NOMO-1 treated with DMSO at 0.1 percent for 48 hours (cell line): ENCODE data around the gene ATF6B.
"Not testable (repeated sequence)": the region's sequence is repeated elsewhere in the genome, so short reads cannot be mapped to it uniquely, and the experiment has no call there.

Experiments used
- DNase-seq: peaks from one replicate; lab custom pipeline; 2025; ENCODE audit not compliant: unreplicated experiment; lab: John Stamatoyannopoulos, UW

Gene ATF6B

GRCh38 chr6:32083812-32084768 lies 44.0 kb downstream of the ATF6B start:
- DNase-seq = no peak

DNA sequence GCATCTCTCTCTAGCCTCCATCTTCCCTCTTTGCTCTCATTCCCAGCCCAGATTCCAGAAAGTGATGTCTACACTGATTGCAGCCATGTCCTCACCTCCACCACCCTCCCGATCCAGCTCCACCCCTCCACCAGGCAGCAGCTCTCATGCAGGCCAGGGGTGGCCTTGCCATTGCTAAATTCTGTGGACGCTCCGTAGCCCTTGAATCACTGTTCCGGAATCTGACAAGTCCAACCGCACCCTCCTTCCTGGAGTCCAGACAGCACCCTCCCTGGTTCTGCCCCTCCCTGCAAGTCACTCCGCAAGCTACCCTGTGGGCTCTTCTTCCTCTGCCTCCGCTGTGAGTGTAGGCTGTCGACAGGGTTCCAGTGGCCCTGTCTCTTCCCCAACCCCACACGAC lies 45.1 kb downstream of the ATF6B start:
- DNase-seq = no peak

DNA sequence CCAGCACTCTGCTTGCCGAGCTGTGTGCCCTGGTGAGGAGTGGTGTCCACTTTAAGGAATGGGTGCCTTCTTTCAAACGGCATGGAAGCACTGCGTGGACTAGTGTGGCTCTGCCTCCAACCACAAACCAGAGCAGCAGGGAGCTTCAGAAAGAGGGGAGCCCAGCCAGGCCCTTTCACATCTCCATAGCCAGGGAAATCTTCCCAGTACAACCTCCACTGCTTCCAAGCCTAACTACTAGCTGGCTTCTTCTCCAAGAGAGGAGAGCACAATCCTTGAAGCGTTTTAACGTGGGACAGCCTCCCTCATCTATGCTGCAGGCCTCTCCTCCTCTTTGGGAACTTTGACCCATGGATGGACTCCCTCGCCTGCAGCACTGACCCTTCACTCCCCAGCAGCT lies 45.6 kb downstream of the ATF6B start:
- DNase-seq = no peak

GRCh38 chr6:32081168-32081990 lies 46.7 kb downstream of the ATF6B start:
- peak; percentile 43 for DNase-seq

DNA sequence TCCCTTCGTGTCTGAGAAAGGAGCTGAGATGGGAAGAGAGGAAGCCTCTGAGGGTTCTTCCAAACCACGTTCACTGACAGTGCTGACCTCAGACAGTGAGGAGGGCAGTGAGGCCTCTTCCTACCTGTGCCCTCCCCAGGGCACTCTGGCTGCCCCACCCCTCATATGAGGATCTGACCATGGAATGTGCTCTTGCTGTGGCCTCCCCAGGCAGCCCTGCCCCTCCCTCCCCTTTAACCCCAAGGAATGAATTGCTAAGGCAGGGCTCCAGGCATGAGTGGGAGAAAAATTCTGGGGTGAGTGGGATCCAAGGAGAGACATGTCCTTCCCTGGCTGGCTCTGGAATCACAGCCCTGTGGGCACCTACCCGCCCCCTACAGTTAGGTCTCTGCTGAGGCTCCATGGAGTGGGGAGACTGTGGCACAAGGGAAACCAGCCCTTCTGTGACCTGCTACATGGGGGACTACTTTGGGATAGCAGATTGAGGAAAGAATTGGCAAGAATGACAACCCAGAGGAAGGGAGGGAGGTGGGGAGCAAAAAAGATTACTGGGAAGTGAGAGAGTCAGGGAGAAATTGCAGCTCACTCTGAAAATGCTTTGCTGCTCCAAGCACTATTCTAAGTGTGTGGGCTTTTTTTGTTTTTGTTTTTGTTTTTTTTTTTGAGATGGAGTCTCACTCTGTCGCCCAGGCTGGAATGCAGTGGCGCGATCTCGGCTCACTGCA lies 48.3 kb downstream of the ATF6B start:
- DNase-seq = no peak

DNA sequence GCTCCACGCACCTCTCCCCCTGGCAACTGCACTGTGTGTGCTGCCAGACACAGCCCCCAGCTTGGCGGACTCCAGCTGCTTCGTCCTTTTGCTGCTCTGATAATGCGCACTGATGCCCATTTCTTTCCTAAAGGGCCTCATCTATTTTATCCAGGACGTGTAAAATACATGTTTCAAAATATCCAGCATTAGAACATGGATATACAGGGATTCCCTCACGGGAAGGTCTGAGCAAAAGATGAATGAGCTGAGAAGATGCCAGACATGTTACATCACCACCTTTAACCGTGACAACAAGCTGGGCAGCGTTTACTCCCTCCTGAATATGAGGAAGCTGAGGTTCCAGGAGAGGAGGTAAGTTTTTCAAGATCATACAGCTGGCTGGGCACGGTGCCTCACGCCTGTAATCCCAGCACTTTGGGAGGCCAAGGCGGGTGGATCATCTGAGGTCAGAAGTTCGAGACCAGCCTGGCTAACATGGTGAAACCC lies 51.7 kb downstream of the ATF6B start:
- DNase-seq = peak; percentile 42

DNA sequence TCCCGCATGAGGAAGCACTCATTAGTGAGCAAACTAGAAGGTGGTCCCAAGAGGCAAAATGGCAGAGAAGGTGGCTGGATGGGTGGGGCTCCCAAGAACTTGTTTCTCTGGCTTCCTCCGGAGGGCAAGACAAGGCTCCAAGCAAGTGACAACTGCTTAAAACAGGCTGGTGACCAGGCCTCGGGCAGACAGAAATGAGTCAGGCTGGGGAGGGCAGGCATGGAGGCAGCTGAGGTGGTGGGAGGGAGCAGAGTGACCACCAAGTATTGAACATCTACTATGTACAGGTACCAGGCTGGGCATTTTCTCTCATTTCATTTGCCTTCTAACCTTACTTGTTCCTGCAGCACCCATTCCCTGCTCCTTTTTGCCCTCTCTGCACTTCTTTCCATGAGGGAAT lies 52.3 kb downstream of the ATF6B start:
- no peak for DNase-seq

GRCh38 chr6:32074996-32075532 lies 53.0 kb downstream of the ATF6B start:
- no peak for DNase-seq

- no peak for DNase-seq
Measured at GRCh38 chr6:32073613-32074012, 54.4 kb downstream of the ATF6B start.

DNA sequence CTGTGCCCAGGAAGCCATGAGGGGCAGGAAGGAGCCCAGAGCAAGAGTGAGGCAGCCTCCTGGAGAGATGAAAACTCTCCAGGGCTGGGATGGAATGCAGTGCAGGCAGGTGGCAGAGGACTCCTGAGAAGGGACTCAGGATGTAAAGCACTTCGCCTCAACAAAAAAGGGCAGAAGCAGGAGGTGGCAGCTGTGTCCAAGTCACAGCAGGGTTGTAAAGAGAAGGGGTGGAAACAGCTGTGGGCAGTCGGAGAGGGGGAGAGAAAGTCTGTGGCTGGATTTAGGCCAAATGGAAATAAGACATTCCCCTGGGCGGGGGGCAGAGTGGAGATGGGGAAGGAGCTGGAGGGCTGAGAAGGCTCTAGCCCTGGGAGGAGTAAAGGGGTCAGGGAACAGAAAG lies 54.9 kb downstream of the ATF6B start:
- DNase-seq = no peak

DNA sequence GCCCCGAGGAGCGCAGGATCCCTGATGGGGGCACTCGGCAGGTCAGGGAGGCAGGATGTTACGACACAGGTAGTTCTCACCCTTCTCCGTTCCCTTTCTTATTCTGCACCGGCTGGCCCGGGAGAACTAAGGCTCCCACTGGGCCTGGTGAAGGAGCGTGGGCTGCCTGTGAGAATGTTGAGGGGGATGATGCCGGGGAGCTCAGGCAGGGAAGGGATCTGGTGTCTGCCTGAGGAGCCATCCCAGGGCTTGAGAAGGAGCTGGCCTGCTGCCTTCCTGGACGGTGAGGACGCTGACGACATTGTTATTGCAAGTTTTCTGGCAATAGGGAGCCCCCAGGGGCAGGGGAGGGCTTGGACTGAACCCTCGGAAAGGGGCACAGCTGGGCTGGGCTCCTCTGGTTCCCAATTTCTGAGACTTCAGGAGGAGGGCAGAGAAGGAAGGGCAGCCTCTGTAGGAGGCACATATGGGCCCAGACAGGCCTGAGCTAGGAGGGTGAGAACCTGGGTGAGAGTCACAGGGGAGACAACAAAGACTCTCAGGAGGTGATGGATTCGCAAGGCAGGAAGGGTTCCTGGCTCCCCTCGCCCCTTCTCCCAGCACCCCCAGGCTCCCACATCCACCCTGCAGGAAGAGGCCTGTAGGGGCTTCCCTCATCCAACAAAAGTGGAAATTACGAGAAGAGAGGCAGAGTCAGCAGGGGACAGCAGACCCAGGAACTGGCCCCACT lies 57.1 kb downstream of the ATF6B start:
- DNase-seq = no peak

DNA sequence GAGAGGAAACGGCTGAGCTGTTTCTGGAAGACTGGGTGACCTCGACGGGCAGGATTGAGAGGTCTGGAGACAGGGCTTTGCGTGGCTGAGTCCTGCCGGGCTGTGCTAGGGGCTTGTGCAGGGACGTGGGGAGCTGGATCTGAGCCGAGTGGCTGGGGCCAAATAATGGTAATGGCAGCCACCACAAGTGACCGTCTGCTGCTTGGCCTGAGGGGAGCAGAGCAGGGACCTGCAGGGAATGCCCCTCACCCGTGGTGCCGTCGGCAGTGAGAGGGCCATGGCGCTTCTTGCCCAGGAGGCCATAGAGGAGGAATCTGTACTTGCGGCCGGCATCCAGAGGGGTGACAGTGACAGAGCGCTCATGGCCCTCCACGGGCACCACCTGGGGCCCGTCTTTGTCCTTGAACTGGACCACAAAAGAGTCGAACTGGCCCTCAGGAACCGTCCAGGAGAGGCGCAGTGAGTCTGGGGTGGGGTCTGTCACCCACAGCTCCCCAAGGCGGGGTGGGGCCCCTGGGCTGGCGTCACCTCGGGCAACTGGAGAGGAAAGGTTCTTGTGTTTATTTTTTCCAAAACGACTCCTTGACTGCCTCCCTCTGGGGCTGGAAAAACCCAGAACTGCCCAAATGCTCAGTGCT lies 58.0 kb downstream of the ATF6B start:
- no peak for DNase-seq

DNA sequence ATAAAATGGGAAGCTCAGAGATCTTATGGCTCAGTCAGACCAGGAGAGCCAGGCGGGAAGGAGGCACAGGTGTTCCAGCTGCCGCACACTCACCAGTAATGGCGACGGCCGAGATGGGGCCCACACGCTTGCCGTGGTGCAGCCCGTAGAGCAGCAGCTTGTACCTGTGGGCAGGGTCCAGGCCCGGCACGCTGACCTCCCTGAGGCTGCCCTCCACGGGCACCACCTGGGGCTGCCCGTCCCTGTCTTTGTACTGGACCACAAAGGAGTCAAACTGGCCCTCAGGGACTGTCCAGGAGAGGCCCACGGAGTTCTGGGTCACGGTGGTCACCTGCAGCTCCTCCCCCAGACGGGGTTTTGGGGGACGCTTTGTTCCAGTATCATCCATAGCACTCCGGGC lies 58.6 kb downstream of the ATF6B start:
- no peak for DNase-seq

- DNase-seq = no peak
Measured at GRCh38 chr6:32068867-32069266, 59.2 kb downstream of the ATF6B start.

DNA sequence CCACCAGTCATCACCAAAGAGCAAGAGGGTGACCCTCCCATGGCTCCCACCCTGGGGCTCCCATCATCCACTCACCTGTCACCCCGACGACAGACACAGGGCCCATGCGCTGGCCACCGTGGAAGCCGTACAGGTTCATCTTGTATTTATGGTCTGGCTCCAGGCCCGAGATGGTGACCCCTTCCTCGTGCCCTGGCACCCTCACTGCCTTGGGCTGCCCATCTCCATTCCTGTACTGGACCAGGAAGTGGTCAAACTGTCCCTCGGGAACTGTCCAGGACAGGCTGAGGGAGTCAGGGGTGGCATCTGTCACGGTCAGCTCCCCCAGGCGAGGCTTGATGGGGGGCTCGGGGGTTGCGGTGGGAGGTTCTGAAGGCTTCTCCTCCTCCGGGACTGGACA lies 59.7 kb downstream of the ATF6B start:
- DNase-seq = not testable (repeated sequence)

- not testable (repeated sequence) for DNase-seq
Measured at GRCh38 chr6:32067521-32067920, 60.5 kb downstream of the ATF6B start.
